Activated T-helper 1 cell treated with anti-CD3 and anti-CD28 coated beads, Interleukin-12 subunit alpha, Interleukin-12 subunit beta, Interleukin-2, Interleukin-4 antibody, amounts not matched to agents 30 ng/mL and 10 ng/mL and 1 ng/mL, durations not matched to agents 14 hours and 24 hours and 36 hours (primary cell): ENCODE data around the gene GKN1. TPM values are rescaled to one million over a fixed set of nuclear protein-coding genes. Genes with fewer than 3 reads are reported as not detected.

Experiments used
- DNase-seq: peaks from one replicate; pipeline ENCODE4 v3.0.0; 2021; ENCODE audit warnings: low spot score
- H3K27ac Mint-ChIP-seq: one replicate; pipeline ENCODE4 v1.8.0; 2021; ENCODE audit warnings: mild to moderate bottlenecking, mixed read lengths
- H3K27me3 Mint-ChIP-seq: one replicate; pipeline ENCODE4 v1.8.0; 2022; ENCODE audit warnings: mild to moderate bottlenecking, moderate library complexity, mixed read lengths; ENCODE audit not compliant: insufficient read depth
- H3K36me3 Mint-ChIP-seq: one replicate; pipeline ENCODE4 v1.8.0; 2021; ENCODE audit warnings: low read depth, mixed read lengths
- H3K4me1 Mint-ChIP-seq: one replicate; pipeline ENCODE4 v1.8.0; 2021; ENCODE audit warnings: low read depth, mixed read lengths
- H3K4me3 Mint-ChIP-seq: one replicate; pipeline ENCODE4 v1.8.0; 2021; ENCODE audit warnings: mild to moderate bottlenecking, moderate library complexity, mixed read lengths
- H3K9me3 Mint-ChIP-seq: one replicate; pipeline ENCODE4 v1.8.0; 2021; ENCODE audit warnings: mixed read lengths
- intact Hi-C: fragments of 100-400 bp; cut with micrococcal nuclease; formaldehyde crosslinking; loops from one replicate; pipeline ENCODE4 v1.15.1; 2024
- total RNA-seq: library from RNA; stranded (reverse); gene quantifications from 2 replicates; pipeline ENCODE4 v1.2.3, GENCODE V29; 2022

Gene GKN1, protein sequence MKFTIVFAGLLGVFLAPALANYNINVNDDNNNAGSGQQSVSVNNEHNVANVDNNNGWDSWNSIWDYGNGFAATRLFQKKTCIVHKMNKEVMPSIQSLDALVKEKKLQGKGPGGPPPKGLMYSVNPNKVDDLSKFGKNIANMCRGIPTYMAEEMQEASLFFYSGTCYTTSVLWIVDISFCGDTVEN
- not detected in 2 replicates for total RNA-seq

DNA sequence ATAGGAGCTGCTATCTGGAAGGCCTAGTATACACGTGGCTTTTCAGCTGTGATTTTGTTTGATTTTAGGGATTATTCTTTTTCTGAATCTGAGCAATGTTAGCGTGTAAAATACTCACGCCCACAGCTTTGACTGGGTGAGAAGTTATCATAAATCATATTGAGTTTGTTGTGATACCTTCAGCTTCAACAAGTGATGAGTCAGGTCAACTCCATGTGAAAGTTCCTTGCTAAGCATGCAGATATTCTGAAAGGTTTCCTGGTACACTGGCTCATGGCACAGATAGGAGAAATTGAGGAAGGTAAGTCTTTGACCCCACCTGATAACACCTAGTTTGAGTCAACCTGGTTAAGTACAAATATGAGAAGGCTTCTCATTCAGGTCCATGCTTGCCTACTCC is at the start of gene GKN1:
Gene GKN1 (plus strand): TSS at position 386 of the 400 bp plus-strand sequence. CDS start 42 bp downstream, outside the sequence.
- intact Hi-C loops: no loop called here
- DNase-seq: no peak
- Mint-ChIP-seq H3K4me3 (no peak within 1 kb of the TSS), H3K27ac (no peak within 1 kb of the TSS), H3K36me3 (no peaks in the 10 kb centered on the region), H3K27me3 (peaks cover 20% of the 10 kb centered on the region), H3K9me3 (no peaks in the 10 kb centered on the region), H3K4me1 (no peaks in the 10 kb centered on the region)

DNA sequence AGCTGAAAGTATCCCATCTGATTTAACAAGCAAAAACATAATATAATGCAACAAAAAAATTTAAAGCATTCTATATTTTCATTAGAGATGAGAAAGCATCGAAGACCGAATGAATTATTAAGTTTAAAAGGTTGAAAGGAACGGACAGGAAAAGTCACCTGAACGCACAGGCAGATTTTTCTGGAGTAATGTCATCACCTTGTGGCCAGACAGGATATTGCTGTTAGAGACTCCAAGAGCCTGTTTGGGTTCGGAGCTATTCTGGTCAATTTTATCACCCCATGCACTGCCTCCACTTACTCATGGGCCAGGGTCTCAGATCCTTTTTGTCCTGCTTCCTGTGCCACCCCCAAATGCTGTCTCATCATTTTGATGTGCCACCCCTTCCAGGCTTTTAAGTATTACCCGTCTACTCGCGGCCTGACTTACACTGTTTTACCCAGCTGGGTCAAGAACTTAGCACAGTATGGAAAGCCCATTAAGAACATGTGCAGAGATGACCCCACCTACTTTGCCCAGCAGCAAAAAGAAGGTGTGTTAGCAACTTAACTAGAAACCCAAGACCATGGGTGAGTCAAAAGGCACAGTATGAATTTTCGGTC is 49.0 kb upstream of the GKN1 start:
- Mint-ChIP-seq H3K36me3 (no peaks in the 10 kb centered on the region), H3K27ac (no peak overlapping the region), H3K4me3 (no peak overlapping the region), H3K4me1 (peaks cover 12% of the 10 kb centered on the region), H3K27me3 (peaks cover 18% of the 10 kb centered on the region), H3K9me3 (no peaks in the 10 kb centered on the region)
- intact Hi-C loops: loop anchor here (1.0 kb wide), 6 partner anchors 17 to 462 kb away; no protein-coding TSS in a partner anchor
- DNase-seq: peak; percentile 34

DNA sequence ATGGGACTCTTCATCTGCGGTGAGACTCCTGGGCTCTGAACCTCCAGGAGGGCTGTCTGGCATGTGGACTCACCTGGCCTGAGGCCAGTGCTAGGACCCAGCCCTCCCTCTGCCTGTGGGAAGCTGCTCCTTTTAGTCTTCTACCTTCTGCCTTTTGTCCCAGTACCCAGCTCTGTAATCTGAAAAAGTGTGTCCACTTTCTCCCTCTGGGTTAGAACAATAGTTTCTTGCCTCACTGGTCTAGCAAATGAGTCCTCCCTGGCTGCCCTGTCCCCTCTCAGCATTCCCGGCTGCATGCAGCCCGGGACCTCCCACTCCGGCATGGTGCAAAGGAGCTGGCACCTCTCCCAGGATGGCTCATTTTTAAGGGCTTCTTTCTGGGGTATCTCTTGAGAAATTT is 47.6 kb upstream of the GKN1 start:
- H3K4me1 Mint-ChIP-seq: peaks cover 12% of the 10 kb centered on the region
- H3K27me3 Mint-ChIP-seq: peaks cover 22% of the 10 kb centered on the region
- intact Hi-C loops: no loop called here
- DNase-seq: no peak
- no peak overlapping the region for H3K4me3 Mint-ChIP-seq
- no peaks in the 10 kb centered on the region for H3K36me3 Mint-ChIP-seq
- no peak overlapping the region for H3K27ac Mint-ChIP-seq
- no peaks in the 10 kb centered on the region for H3K9me3 Mint-ChIP-seq

DNA sequence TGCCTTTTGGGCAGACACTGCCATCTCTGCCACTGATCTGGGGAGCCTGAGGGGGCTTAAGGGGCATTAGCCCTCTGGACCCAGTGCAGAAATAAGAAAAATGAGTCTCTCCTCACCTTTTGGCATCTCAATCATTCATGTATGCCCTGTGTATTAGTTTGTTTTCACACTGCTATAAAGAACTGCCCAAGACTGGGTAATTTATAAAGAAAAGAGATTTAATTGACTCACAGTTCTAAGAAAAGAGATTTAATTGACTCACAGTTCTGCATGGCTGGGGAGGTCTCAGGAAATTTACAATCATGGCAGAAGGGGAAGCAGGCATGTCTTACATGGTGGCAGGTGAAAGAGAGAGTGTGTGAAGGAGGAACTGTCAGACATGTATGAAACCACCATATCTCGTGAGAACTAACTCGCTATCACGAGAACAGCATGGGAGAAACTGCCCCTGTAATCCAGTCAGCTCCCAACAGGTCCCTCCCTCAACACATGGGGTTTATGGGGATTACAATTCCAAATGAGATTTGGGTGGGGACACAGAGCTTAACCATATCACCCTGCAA is 43.2 kb upstream of the GKN1 start:
- DNase-seq: no peak
- Mint-ChIP-seq H3K4me3 (no peak overlapping the region), H3K27ac (no peak overlapping the region), H3K4me1 (no peaks in the 10 kb centered on the region), H3K27me3 (peaks cover 28% of the 10 kb centered on the region), H3K36me3 (no peaks in the 10 kb centered on the region), H3K9me3 (no peaks in the 10 kb centered on the region)
- intact Hi-C loops: no loop called here

DNA sequence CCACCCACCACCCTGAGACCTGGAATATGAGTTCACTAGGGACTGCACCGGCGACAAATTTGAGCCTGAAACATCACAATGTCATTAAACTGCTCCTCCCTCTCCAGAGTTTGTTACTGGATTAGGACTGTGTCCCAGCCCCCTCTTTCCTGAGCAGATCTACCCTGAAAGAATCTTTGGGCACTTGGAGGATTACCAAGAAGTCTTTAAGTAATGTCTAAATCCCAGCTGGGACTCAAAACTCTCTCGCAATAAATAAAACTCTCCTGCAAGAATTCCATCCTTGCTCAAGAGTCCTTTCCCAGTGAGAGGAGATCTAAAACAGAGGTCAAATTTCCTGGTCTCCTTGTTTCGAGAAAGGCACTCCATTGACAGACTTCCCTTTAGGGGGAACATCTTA is 42.6 kb upstream of the GKN1 start:
- Mint-ChIP-seq H3K4me1 (no peaks in the 10 kb centered on the region), H3K4me3 (no peak overlapping the region), H3K27ac (no peak overlapping the region), H3K27me3 (peaks cover 24% of the 10 kb centered on the region), H3K9me3 (no peaks in the 10 kb centered on the region), H3K36me3 (no peaks in the 10 kb centered on the region)
- no peak for DNase-seq
- intact Hi-C loops: no loop called here

DNA sequence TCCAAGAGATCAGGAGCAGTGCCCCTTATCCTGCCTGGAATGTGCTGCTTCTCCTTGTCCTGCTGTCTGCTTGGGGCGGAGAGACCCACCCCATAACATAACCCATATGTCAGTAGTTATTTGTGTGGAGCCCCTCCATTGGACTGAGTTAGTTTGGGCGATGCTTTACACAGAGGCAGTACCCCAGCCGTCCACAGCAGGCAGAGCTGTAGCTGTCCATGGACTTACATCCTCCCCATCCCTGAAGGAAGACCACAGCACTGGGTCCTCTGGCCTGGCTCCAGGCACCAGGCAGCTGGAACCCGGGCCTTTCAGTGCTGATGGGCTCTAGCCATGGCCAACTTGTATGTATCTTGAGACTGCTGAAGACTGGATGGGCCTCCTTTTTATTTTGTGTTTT is 42.0 kb upstream of the GKN1 start:
- no peaks in the 10 kb centered on the region for H3K4me1 Mint-ChIP-seq
- DNase-seq: no peak
- peaks cover 22% of the 10 kb centered on the region for H3K27me3 Mint-ChIP-seq
- intact Hi-C loops: no loop called here
- no peak overlapping the region for H3K4me3 Mint-ChIP-seq
- no peaks in the 10 kb centered on the region for H3K36me3 Mint-ChIP-seq
- no peak overlapping the region for H3K27ac Mint-ChIP-seq
- no peaks in the 10 kb centered on the region for H3K9me3 Mint-ChIP-seq

DNA sequence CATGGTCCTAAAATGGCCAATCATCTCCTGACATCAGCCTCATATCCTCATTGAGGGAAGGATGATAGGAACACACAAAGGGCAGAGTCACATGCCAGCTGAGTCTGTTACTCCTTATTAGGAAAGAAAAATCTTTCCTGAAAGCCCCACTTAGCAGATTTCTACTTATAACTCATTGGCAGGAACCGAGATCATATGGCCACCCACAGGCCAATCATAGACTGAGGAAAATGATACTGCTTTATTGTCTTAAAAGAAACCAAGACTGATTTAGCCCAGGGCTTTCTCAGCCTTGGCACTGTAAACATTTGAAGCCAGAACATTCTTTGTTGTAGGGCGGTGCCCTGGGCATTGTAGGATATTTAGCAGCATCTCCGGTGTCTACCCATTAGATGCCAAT is 40.4 kb upstream of the GKN1 start:
- no peak overlapping the region for H3K4me3 Mint-ChIP-seq
- H3K36me3 Mint-ChIP-seq: no peaks in the 10 kb centered on the region

DNA sequence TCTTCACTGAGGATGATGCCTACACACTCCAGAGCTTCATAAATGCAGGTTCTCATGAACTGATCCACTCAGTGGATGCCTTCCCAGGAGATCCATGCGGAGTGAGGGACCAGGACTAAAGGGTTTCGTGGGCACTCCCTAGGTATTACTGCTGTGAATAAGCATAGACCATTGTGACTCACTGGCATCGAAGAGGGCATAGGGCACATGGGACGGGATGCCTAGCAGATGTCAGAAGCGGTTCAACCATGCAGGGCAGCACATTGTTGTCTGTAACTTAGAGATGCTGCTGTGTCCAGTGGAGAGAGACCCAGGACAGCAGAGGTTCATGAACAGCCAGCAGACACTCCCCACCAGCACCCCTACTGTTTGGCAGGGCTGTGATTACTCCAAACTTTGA is 39.0 kb upstream of the GKN1 start:
- Mint-ChIP-seq H3K36me3 (no peaks in the 10 kb centered on the region), H3K27me3 (peaks cover 23% of the 10 kb centered on the region), H3K27ac (no peak overlapping the region), H3K9me3 (peaks cover 3% of the 10 kb centered on the region), H3K4me1 (no peaks in the 10 kb centered on the region), H3K4me3 (no peak overlapping the region)
- intact Hi-C loops: no loop called here
- no peak for DNase-seq

More for the DNA sequence above, 40.4 kb upstream of the GKN1 start:
- intact Hi-C loops: no loop called here
- Mint-ChIP-seq H3K27me3 (peaks cover 19% of the 10 kb centered on the region), H3K9me3 (peaks cover 3% of the 10 kb centered on the region), H3K27ac (no peak overlapping the region), H3K4me1 (no peaks in the 10 kb centered on the region)
- DNase-seq: no peak

DNA sequence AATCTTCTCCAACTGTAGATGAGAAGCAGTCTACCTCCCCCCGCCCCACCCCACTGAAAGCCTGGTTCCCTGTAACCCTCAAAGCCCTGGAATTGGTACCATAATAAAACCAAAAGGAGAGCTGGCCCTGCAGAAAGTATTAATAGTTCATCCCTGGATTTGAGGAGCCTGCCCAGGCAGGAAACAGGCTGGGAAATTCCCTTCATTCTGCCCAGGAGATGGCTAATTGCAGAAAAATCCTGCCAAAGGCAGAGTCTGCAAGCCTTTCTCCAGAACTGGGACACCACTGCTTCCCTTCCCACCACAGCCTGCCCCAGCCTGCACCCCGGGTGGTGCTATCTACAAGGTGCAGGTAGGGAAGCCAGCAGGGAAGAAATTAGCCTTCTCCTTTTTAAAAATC is 38.0 kb upstream of the GKN1 start:
- peaks cover 3% of the 10 kb centered on the region for H3K9me3 Mint-ChIP-seq
- H3K4me3 Mint-ChIP-seq: no peak overlapping the region
- H3K4me1 Mint-ChIP-seq: no peaks in the 10 kb centered on the region
- H3K27ac Mint-ChIP-seq: no peak overlapping the region
- H3K27me3 Mint-ChIP-seq: peaks cover 29% of the 10 kb centered on the region
- H3K36me3 Mint-ChIP-seq: no peaks in the 10 kb centered on the region
- intact Hi-C loops: no loop called here
- DNase-seq: no peak

DNA sequence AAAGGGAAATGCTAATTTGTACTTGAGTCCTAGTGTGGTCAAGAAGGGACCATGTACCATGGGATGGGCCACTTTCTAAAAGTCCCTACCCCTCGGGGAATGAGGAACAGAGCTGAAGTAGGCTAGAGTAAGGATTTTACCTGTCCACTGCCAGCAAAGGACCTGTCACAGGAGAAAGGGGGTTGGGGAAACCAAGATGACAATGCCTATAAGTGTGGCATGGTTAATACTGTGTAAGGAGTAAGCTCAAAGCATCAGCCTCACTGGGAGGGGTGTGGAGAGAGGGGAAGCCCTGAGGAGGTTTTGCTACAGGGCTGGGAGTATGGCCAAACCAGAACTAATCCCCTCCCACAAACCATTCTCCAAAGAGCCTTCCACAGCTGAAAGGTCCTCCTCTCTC is 37.5 kb upstream of the GKN1 start:
- H3K27me3 Mint-ChIP-seq: peaks cover 32% of the 10 kb centered on the region
- intact Hi-C loops: no loop called here

DNA sequence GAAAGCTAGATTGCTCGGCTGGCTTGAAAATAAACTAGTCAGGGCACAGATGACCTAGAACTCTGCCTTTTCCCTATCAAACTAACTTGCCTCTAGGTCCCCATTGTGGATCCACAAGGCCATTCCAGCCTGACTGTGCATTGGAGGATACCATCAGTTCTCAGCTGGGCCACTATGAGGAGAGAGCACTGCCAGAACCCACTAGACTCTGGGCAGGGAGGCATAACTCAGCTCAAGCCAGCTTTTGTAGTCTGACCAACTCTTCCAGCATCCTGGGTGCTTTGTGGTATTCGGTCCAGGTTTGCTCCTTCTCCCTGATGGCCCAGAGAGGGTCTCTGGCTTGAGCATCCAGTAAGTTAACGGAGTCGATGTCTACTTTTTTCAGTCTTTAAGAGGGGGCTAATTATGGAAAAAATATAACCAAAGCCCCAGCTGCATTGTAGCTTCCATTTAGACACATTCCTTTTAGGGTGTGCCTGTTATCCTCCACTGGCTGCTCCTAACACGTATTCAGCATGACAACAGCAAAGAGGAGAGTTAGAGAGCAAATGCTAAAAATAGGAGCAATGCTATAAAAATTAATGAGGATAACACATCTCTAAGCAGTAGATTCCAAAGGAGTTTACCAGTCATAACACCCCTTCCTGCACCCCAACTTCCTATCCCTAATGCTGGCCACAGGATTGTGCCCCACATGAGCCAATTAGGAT is 36.9 kb upstream of the GKN1 start:
- no peak overlapping the region for H3K4me3 Mint-ChIP-seq
- no peaks in the 10 kb centered on the region for H3K36me3 Mint-ChIP-seq
- intact Hi-C loops: no loop called here
- peaks cover 37% of the 10 kb centered on the region for H3K27me3 Mint-ChIP-seq
- no peak for DNase-seq
- H3K9me3 Mint-ChIP-seq: peaks cover 3% of the 10 kb centered on the region
- H3K4me1 Mint-ChIP-seq: no peaks in the 10 kb centered on the region
- H3K27ac Mint-ChIP-seq: no peak overlapping the region

More for the DNA sequence above, 37.5 kb upstream of the GKN1 start:
- DNase-seq: no peak
- Mint-ChIP-seq H3K9me3 (peaks cover 3% of the 10 kb centered on the region), H3K36me3 (no peaks in the 10 kb centered on the region), H3K4me1 (no peaks in the 10 kb centered on the region), H3K27ac (no peak overlapping the region), H3K4me3 (no peak overlapping the region)

DNA sequence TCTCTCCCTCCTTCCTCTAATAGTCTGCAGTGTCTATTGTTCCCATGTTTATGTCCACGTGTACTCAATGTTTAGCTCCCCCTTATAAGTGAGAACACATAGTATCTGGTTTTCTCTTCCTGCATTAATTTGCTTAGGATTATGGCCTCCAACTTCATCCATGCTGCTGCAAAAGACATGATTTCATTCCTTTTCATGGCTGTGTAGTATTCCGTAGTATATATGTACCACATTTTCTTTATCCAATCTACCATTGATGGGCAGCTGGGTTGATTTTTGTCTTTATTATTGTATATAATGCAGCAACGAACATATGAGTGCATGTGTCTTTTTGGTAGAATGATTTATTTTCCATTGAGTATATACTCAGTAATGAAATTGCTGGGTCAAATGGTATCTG is 35.5 kb upstream of the GKN1 start:
- Mint-ChIP-seq H3K4me1 (peaks cover 5% of the 10 kb centered on the region), H3K27me3 (peaks cover 39% of the 10 kb centered on the region)
- intact Hi-C loops: no loop called here

DNA sequence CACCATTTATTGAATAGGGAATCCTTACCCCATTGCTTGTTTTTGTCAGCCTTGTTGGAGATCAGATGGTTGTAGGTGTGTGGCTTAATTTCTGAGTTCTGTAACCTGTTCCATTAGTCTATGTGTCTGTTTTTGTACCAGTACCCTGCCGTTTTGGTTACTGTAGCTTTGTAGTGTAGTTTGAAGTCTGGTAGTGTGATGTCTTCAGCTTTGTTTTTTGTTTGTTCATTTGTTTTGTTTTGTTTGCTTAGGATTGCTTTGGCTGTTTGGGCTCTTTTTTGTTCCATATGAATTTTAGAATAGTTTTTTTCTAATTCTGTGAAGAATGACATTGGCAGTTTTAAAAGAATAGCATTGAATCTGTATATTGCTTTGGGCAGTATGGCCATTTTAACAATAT is 34.5 kb upstream of the GKN1 start:
- no peaks in the 10 kb centered on the region for H3K36me3 Mint-ChIP-seq
- peaks cover 3% of the 10 kb centered on the region for H3K9me3 Mint-ChIP-seq
- intact Hi-C loops: loop anchor here (5.0 kb wide), 1 partner anchor 72 kb away; the partner anchor contains the start of gene ANTXR1

More for the DNA sequence above, 35.5 kb upstream of the GKN1 start:
- DNase-seq: no peak
- Mint-ChIP-seq H3K9me3 (peaks cover 3% of the 10 kb centered on the region), H3K4me3 (no peak overlapping the region), H3K27ac (no peak overlapping the region), H3K36me3 (no peaks in the 10 kb centered on the region)

More for the DNA sequence above, 34.5 kb upstream of the GKN1 start:
- H3K4me1 Mint-ChIP-seq: peaks cover 5% of the 10 kb centered on the region
- H3K27me3 Mint-ChIP-seq: peaks cover 45% of the 10 kb centered on the region
- no peak overlapping the region for H3K4me3 Mint-ChIP-seq
- DNase-seq: no peak
- H3K27ac Mint-ChIP-seq: no peak overlapping the region
